Activated B cell treated with CpG ODN at 0.5 μM for 24 hours (primary cell): ENCODE measurements around the gene IFI6. TPM values are rescaled to one million over a fixed set of nuclear protein-coding genes. Genes with fewer than 3 reads are reported as not detected.

Experiments used
- ATAC-seq: fragments of 200-7000 bp; cut with Tn5 transposase; one replicate; pipeline ENCODE4 v1.10.0; 2021; ENCODE audit warnings: low read depth, mild to moderate bottlenecking, moderate library complexity
- CTCF ChIA-PET: fragments of 350-600 bp; sonication (Branson Sonifier 250); formaldehyde crosslinking; loops from one replicate; lab custom pipeline; 2021; ENCODE audit warnings: antibody characterized with exemption; lab: Charles Lee
- POLR2A ChIA-PET: fragments of 350-600 bp; sonication (Branson Sonifier 250); formaldehyde crosslinking; loops from one replicate; lab custom pipeline; 2021; ENCODE audit warnings: antibody characterized with exemption; lab: Charles Lee
- DNase-seq: peaks from one replicate; pipeline ENCODE4 v3.0.0; 2022
- H3K27ac Mint-ChIP-seq: one replicate; pipeline ENCODE4 v1.8.0; 2020; ENCODE audit warnings: mixed read lengths
- H3K27me3 Mint-ChIP-seq: one replicate; pipeline ENCODE4 v1.8.0; 2021; ENCODE audit warnings: mixed read lengths
- H3K36me3 Mint-ChIP-seq: one replicate; pipeline ENCODE4 v1.8.0; 2021; ENCODE audit warnings: low read depth, mixed read lengths
- H3K4me1 Mint-ChIP-seq: one replicate; pipeline ENCODE4 v1.8.0; 2021; ENCODE audit warnings: mixed read lengths
- H3K4me3 Mint-ChIP-seq: one replicate; pipeline ENCODE4 v1.8.0; 2020; ENCODE audit warnings: mild to moderate bottlenecking, mixed read lengths
- H3K9me3 Mint-ChIP-seq: one replicate; pipeline ENCODE4 v1.8.0; 2020; ENCODE audit warnings: mixed read lengths
- intact Hi-C: fragments of 100-400 bp; cut with micrococcal nuclease; formaldehyde crosslinking; loops from one replicate; pipeline ENCODE4 v1.15.1; 2024
- total RNA-seq: library from RNA; stranded (reverse); gene quantifications from 2 replicates; pipeline ENCODE4 v1.2.3, GENCODE V29; 2022
- TF ChIP-seq, protein P1 (sequence below): fragments of 200-600 bp; IDR thresholded peaks from one replicate; pipeline ENCODE4 v1.8.0; 2022; ENCODE audit warnings: antibody characterized with exemption, mild to moderate bottlenecking

The IFI6 gene, protein sequence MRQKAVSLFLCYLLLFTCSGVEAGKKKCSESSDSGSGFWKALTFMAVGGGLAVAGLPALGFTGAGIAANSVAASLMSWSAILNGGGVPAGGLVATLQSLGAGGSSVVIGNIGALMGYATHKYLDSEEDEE
- total RNA-seq: 10.9 and 11.4 TPM in 2 replicates

DNA sequence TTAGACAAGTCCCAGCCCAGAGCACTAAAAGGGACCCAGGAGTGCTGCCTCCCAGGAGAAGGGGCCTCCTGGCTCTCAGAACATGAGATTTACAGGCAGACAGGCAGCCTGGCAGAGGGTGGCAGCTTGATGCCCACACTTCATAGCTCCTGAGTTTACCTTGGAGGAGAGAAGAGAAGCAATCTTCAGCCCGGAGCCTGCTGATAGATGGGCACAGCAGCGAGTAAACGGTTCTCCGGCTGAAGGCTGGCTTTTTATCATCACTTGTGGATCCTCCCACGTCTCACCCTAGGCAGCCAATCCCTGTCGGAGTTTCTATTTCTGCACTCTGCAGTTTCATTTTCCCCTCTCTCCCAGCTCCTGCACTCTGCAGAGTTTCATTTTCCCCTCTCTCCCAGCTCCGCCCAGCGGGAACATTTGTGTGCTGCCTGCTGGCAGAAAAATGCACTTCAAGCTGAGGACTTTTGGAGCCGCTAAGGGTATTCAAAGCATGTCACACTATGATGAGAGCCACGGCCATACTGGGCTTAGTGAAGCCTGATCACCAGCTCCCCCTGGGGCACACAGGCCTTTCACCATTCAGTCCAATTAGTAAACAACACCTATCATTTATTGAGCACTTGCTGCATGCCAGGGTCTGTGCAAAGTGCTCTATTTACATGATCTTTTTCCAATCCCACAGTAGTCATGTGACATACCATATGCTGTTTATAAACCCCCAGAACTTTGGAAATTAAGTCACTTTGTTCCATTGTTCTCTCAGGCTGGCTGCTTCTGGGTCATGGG, at the start of gene IFI6:
Gene IFI6 (minus strand): TSS at position 229 of the 786 bp plus-strand sequence. CDS start 2,878 bp downstream, outside the sequence.
- intact Hi-C loops: loop anchor here (1.0 to 2.0 kb wide), 3 partner anchors 53 to 158 kb away; partner anchors contain the start of genes FAM76A, PPP1R8 and STX12
- ATAC-seq (peak; percentile 90), DNase-seq (peak; percentile 63)
- Mint-ChIP-seq H3K27ac (peak within 1 kb of the TSS; percentile 98), H3K4me3 (peak within 1 kb of the TSS; percentile 97), H3K9me3 (no peaks in the 10 kb centered on the region), H3K4me1 (peaks cover 31% of the 10 kb centered on the region), H3K27me3 (no peaks in the 10 kb centered on the region), H3K36me3 (peaks cover 2% of the 10 kb centered on the region)
- ChIA-PET CTCF (interaction anchor here (0.7 to 1.8 kb wide), 11 partner anchors 29 to 376 kb away, joined by 3 to 7 read pairs (median 3); partner anchors contain the start of gene FAM76A), POLR2A (interaction anchor here (0.5 to 4.2 kb wide), 13 partner anchors 9 to 785 kb away, joined by 3 to 26 read pairs (median 3); partner anchors contain the start of genes FAM76A, PPP1R8 and STX12)
- TF ChIP-seq, protein P1, sequence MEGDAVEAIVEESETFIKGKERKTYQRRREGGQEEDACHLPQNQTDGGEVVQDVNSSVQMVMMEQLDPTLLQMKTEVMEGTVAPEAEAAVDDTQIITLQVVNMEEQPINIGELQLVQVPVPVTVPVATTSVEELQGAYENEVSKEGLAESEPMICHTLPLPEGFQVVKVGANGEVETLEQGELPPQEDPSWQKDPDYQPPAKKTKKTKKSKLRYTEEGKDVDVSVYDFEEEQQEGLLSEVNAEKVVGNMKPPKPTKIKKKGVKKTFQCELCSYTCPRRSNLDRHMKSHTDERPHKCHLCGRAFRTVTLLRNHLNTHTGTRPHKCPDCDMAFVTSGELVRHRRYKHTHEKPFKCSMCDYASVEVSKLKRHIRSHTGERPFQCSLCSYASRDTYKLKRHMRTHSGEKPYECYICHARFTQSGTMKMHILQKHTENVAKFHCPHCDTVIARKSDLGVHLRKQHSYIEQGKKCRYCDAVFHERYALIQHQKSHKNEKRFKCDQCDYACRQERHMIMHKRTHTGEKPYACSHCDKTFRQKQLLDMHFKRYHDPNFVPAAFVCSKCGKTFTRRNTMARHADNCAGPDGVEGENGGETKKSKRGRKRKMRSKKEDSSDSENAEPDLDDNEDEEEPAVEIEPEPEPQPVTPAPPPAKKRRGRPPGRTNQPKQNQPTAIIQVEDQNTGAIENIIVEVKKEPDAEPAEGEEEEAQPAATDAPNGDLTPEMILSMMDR: no peak

DNA sequence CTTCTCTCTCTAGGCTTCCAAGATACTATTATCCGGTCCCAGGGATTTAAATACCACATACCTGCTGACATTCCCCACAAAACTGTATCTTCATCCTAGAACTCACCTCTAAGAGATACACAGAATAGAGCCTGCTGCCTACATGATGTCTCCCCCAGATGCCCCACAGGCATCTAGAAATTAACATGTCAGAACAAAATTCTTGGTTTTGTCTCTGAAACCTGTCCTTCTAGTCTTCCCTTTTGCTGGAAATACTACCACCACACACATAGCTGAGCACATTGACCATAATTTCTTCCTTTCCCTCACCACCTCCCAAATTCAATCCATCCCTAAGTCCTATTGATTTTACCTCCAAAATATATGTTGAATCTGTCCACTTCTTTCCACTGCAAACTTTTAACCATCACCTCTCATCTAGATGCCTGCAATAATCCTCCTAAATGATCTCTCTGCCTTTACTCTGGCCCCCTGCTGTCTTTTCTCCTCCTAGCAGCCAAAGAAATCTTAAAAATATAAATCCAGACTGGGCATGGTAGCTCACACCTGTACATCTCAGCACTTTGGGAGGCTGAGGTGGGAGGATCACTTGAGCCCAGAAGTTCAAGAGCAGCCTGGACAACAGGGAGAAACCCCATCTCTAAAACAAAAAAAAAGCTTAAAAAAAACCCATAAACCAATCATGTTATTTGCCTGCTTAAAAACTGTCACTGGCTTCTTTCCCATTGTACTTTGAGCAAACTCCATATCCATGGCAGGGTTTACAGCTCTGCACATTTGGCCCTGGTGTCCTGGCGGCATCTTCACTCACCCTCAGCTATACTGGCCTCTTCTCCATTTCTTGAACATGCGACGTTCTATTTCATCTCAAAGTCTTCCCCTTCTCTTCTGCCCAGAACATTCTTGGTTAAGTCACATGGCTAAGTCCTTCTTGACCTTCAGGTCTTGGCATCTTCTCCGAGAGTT, 47.6 kb upstream of the IFI6 start:
- ATAC-seq (peak; percentile 21), DNase-seq (no peak)
- intact Hi-C loops: loop anchor here (1.0 kb wide), 1 partner anchor 50 kb away; no protein-coding TSS in a partner anchor
- Mint-ChIP-seq H3K27me3 (peaks cover 15% of the 10 kb centered on the region), H3K4me1 (peaks cover under 1% of the 10 kb centered on the region), H3K36me3 (no peaks in the 10 kb centered on the region), H3K9me3 (peaks cover 11% of the 10 kb centered on the region), H3K4me3 (no peak overlapping the region), H3K27ac (no peak overlapping the region)
- ChIA-PET POLR2A (interaction anchor here (0.5 to 0.7 kb wide), 3 partner anchors 8 to 354 kb away, joined by 3 to 5 read pairs (median 4); no protein-coding TSS in a partner anchor), CTCF (interaction anchor here (0.7 to 1.5 kb wide), 2 partner anchors 49 to 111 kb away, joined by 3 to 9 read pairs; no protein-coding TSS in a partner anchor)
- TF ChIP-seq, protein P1: no peak

DNA sequence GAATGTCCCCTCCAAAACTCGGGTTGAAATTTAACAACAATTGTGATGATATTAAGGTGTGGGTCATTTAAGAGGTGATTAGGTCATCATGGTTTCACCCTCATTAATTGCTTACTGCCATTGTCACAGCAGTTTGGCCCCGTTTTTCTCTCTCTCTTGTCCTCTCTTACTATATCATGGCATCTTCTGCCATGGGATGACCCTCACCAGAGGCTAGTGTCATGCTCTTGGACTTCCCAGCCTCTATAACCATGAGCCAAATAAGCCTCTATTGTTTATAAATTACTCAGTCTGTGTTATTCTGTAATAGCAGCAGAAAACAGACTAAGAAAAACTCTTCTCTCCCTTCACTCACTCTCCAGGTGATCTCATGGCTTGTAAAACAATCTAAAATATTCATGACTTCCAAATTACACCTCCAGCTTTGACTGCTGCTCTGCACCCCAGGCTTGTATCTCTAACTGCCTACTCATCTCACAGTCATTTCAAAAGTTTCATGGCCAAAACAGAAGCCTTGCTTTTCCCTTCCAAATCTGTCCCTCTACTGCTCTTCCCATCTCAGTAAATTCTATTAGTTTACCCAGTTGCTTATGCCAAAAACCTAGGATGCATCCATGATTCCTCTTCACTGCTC, 44.4 kb upstream of the IFI6 start:
- peaks cover 11% of the 10 kb centered on the region for H3K9me3 Mint-ChIP-seq
- intact Hi-C loops: no loop called here
- H3K4me1 Mint-ChIP-seq: no peaks in the 10 kb centered on the region

DNA sequence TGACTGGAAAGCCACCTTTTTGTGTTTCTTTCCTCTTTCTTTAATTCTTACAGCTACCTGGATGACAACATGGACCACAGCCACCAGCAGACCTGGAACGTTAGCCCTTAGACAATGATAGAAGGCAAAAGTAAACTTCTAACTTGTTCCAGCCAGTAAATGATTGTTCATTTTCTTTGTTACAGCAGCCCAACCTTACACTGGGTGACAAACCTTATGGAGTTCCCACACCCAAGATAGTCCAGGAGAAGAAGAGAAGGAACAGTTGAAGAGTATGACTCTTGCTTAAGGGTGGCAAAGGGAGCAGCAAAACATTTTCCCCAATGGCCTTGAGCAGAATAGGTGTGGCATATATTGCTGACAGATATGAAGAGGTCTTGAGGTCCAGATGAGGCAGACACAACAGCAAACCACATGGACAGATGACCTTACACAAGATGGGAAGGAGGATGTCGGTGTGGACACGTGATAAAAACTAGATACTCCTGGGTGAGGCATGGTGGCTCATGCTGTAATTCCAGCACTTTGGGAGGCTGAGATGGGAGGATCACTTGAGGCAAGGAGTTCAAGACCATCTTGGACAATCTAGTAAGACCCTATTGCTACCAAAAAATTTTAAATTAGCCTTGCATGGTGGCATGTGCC, 42.0 kb upstream of the IFI6 start:
- intact Hi-C loops: no loop called here
- DNase-seq: no peak
- Mint-ChIP-seq H3K4me1 (no peaks in the 10 kb centered on the region), H3K27me3 (peaks cover 10% of the 10 kb centered on the region), H3K36me3 (no peaks in the 10 kb centered on the region), H3K9me3 (peaks cover 11% of the 10 kb centered on the region), H3K4me3 (no peak overlapping the region), H3K27ac (no peak overlapping the region)
- ChIA-PET POLR2A (no interaction called here), CTCF (no interaction called here)
- no peak for ATAC-seq
- TF ChIP-seq, protein P1: no peak

More for the DNA sequence above, 44.4 kb upstream of the IFI6 start:
- ATAC-seq (no peak), DNase-seq (no peak)
- ChIA-PET POLR2A (no interaction called here), CTCF (no interaction called here)
- TF ChIP-seq, protein P1: no peak
- H3K27me3 Mint-ChIP-seq: peaks cover 15% of the 10 kb centered on the region
- H3K27ac Mint-ChIP-seq: no peak overlapping the region
- H3K4me3 Mint-ChIP-seq: no peak overlapping the region
- H3K36me3 Mint-ChIP-seq: no peaks in the 10 kb centered on the region
